Panc1 (cell line): ENCODE results near the gene DBT. TPM values are rescaled to one million over a fixed set of nuclear protein-coding genes. Genes with fewer than 3 reads are reported as not detected.

ENCODE experiments used
- ATAC-seq: fragments of 200-7000 bp; cut with Tn5 transposase; 2 replicates; pipeline ENCODE4 v1.9.1; 2020; ENCODE audit warnings: mild to moderate bottlenecking, moderate library complexity
- BruUV-seq: library from RNA; stranded (reverse); fragments of 400-500 nt; replicated peaks from 2 replicates; lab custom pipeline; 2021; lab: Mats Ljungman, UMichigan
- CTCF ChIA-PET: fragments of 300-600 bp; sonication (Branson Sonifier 250); formaldehyde crosslinking; loops from one replicate; lab custom pipeline; 2022; ENCODE audit warnings: antibody characterized with exemption; lab: Charles Lee
- POLR2A ChIA-PET: fragments of 300-600 bp; sonication (Branson Sonifier 250); formaldehyde crosslinking; loops from one replicate; lab custom pipeline; 2022; ENCODE audit warnings: antibody characterized with exemption; lab: Charles Lee
- DNase-seq: peaks from one replicate; pipeline ENCODE4 v3.0.0-alpha.2; 2010; ENCODE audit warnings: low read depth, low spot score
- H3K27ac ChIP-seq: 2 replicates; pipeline ENCODE4 v1.5.1; 2011; ENCODE audit warnings: mild to moderate bottlenecking, low read length, inconsistent platforms
- H3K27me3 ChIP-seq: fragments of 200-500 bp; sonication (Bioruptor generic); 2 replicates; pipeline ENCODE4 v1.6.0; 2014; ENCODE audit warnings: low read length, inconsistent platforms; ENCODE audit not compliant: control insufficient read depth, insufficient read depth
- H3K36me3 ChIP-seq: fragments of 200-500 bp; sonication (Bioruptor generic); 2 replicates; pipeline ENCODE4 v1.5.1; 2014; ENCODE audit warnings: inconsistent platforms, mild to moderate bottlenecking, low read length, moderate library complexity; ENCODE audit not compliant: control insufficient read depth, insufficient read depth
- H3K4me1 ChIP-seq: 2 replicates; pipeline ENCODE4 v1.5.1; 2011; ENCODE audit warnings: inconsistent platforms, mild to moderate bottlenecking, low read length, moderate library complexity; ENCODE audit not compliant: control insufficient read depth, insufficient read depth
- H3K4me3 ChIP-seq, 2 experiments: 2 replicates each; pipeline ENCODE4 v1.5.1; 2011 to 2012; ENCODE audit warnings: low read depth in 2 of 2, low read length in 2 of 2, mild to moderate bottlenecking in 2 of 2, inconsistent platforms in 1 of 2, moderate library complexity in 1 of 2
- H3K9me3 ChIP-seq: fragments of 200-500 bp; sonication (Bioruptor generic); 2 replicates; pipeline ENCODE4 v1.5.1; 2014; ENCODE audit warnings: low read depth, mild to moderate bottlenecking, inconsistent platforms, low read length, moderate library complexity; ENCODE audit not compliant: control insufficient read depth, insufficient read depth
- POLR2AphosphoS5 ChIP-seq: IDR thresholded peaks from 2 replicates; pipeline ENCODE4 v1.6.1; 2012; ENCODE audit warnings: mild to moderate bottlenecking, low read depth, low read length, moderate library complexity
- SIN3A ChIP-seq: IDR thresholded peaks from 2 replicates; pipeline ENCODE4 v1.6.1; 2012; ENCODE audit warnings: low read depth, mild to moderate bottlenecking, low read length, moderate library complexity, borderline replicate concordance; ENCODE audit not compliant: insufficient read depth
- TCF7L2 ChIP-seq: IDR thresholded peaks from 2 replicates; pipeline ENCODE4 v1.6.1; 2011; ENCODE audit warnings: mild to moderate bottlenecking, low read depth, low read length, inconsistent platforms
- in situ Hi-C: cut with HindIII; loops from 2 replicates; pipeline ENCODE4 v1.10.0; 2016; ENCODE audit warnings: low sequenced_read_pairs, low pct_unique_long_range_greater_than_20kb
- intact Hi-C: fragments of 100-400 bp; cut with micrococcal nuclease; formaldehyde crosslinking; loops from one replicate; pipeline ENCODE4 v1.10.0; 2022; ENCODE audit not compliant: unreplicated experiment
- total RNA-seq: library from RNA; stranded (reverse); gene quantifications from one replicate; pipeline ENCODE4 v1.2.1, GENCODE V29; 2021; ENCODE audit not compliant: unreplicated experiment
- TF ChIP-seq, protein P1 (sequence below), 2 experiments: IDR thresholded peaks; 2 replicates each; pipeline ENCODE4 v1.6.1; 2011 to 2012; ENCODE audit warnings: low read depth in 2 of 2, control low read depth in 1 of 2, low read length in 1 of 2, mild to moderate bottlenecking in 1 of 2, moderate library complexity in 1 of 2; ENCODE audit not compliant: insufficient read depth in 1 of 2
- TF ChIP-seq, protein P2 (sequence below): fragments of 450-650 bp; IDR thresholded peaks from 2 replicates; pipeline ENCODE4 v1.5.1; 2017; ENCODE audit warnings: mild to moderate bottlenecking

The DBT gene
- total RNA-seq, 1 experiment from 2014 or later: 5.2 TPM

DNA sequence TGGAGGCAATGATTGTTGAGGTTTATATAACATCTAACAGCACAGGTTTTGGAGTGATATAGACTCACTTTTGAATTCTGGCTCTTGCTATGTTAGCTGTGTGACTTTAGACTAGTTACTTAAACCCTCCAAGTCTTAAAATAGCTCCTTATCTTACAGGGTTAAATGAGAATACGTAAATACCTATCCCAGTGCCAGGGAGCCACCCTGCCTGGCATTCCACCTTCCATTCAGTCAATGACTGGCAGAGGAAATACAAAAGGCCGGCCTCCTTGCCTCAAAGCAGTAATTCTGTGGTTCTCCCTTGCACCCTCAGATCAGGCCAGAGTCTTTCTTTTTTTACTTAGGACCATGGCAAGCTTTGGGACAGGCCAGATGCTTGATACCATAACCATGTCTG is 31.8 kb downstream of the DBT start:
- intact Hi-C loops (no loop called here), in situ Hi-C loops (no loop called here)
- Histone ChIP-seq H3K27me3 (no peaks in the 10 kb centered on the region), H3K27ac (no peak overlapping the region), H3K36me3 (no peaks in the 10 kb centered on the region; the same call in 1 of the 2 replicates), H3K4me3 (no peak overlapping the region), H3K9me3 (no peaks in the 10 kb centered on the region), H3K4me1 (no peaks in the 10 kb centered on the region)
- ChIA-PET POLR2A (no interaction called here), CTCF (interaction anchor here (0.6 kb wide), 1 partner anchor 136 kb away, joined by 3 read pairs; no protein-coding TSS in a partner anchor)
- TF ChIP-seq, protein P1, sequence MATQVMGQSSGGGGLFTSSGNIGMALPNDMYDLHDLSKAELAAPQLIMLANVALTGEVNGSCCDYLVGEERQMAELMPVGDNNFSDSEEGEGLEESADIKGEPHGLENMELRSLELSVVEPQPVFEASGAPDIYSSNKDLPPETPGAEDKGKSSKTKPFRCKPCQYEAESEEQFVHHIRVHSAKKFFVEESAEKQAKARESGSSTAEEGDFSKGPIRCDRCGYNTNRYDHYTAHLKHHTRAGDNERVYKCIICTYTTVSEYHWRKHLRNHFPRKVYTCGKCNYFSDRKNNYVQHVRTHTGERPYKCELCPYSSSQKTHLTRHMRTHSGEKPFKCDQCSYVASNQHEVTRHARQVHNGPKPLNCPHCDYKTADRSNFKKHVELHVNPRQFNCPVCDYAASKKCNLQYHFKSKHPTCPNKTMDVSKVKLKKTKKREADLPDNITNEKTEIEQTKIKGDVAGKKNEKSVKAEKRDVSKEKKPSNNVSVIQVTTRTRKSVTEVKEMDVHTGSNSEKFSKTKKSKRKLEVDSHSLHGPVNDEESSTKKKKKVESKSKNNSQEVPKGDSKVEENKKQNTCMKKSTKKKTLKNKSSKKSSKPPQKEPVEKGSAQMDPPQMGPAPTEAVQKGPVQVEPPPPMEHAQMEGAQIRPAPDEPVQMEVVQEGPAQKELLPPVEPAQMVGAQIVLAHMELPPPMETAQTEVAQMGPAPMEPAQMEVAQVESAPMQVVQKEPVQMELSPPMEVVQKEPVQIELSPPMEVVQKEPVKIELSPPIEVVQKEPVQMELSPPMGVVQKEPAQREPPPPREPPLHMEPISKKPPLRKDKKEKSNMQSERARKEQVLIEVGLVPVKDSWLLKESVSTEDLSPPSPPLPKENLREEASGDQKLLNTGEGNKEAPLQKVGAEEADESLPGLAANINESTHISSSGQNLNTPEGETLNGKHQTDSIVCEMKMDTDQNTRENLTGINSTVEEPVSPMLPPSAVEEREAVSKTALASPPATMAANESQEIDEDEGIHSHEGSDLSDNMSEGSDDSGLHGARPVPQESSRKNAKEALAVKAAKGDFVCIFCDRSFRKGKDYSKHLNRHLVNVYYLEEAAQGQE (IDR thresholded peaks at IDR 0.05; ENCODE audit: insufficient read depth in 1 of 2, low read depth in 2 of 2, low read length in 1 of 2): no peak
- TF ChIP-seq, protein P2, sequence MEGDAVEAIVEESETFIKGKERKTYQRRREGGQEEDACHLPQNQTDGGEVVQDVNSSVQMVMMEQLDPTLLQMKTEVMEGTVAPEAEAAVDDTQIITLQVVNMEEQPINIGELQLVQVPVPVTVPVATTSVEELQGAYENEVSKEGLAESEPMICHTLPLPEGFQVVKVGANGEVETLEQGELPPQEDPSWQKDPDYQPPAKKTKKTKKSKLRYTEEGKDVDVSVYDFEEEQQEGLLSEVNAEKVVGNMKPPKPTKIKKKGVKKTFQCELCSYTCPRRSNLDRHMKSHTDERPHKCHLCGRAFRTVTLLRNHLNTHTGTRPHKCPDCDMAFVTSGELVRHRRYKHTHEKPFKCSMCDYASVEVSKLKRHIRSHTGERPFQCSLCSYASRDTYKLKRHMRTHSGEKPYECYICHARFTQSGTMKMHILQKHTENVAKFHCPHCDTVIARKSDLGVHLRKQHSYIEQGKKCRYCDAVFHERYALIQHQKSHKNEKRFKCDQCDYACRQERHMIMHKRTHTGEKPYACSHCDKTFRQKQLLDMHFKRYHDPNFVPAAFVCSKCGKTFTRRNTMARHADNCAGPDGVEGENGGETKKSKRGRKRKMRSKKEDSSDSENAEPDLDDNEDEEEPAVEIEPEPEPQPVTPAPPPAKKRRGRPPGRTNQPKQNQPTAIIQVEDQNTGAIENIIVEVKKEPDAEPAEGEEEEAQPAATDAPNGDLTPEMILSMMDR: no peak
- no peak for TF ChIP-seq TCF7L2
- no peak for TF ChIP-seq SIN3A
- no peak for TF ChIP-seq POLR2AphosphoS5
- BruUV-seq: no TSS peak
- DNase-seq (no peak), ATAC-seq (no peak)

DNA sequence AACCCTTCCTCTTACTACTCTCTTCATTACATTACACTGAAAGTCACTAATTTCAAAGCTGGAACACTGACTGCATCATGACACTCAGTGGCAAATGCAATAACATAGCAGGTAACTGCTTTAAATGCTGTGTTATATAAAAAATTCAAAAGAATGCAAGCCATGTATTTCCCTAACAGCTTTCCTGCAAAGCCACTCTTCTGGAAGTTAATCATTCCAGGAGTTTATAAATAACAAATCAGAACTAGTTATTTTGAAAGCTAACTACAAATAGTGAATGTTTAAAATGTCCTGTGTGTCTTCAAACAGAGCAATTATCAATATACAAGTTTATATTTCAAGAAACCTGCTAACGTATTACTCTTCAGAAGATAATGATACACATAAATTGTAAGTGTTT is 34.5 kb downstream of the DBT start:
- intact Hi-C loops (no loop called here), in situ Hi-C loops (no loop called here)
- DNase-seq: no peak
- CTCF ChIA-PET: no interaction called here
- no peak overlapping the region for H3K27ac ChIP-seq
- no peak for TF ChIP-seq SIN3A
- no peaks in the 10 kb centered on the region for H3K4me1 ChIP-seq
- no peaks in the 10 kb centered on the region for H3K27me3 ChIP-seq
- no peak for ATAC-seq
- no TSS peak for BruUV-seq
- POLR2A ChIA-PET: no interaction called here
- no peaks in the 10 kb centered on the region for H3K9me3 ChIP-seq
- no peaks in the 10 kb centered on the region; the same call in 1 of the 2 replicates for H3K36me3 ChIP-seq
- H3K4me3 ChIP-seq: no peak overlapping the region

DNA sequence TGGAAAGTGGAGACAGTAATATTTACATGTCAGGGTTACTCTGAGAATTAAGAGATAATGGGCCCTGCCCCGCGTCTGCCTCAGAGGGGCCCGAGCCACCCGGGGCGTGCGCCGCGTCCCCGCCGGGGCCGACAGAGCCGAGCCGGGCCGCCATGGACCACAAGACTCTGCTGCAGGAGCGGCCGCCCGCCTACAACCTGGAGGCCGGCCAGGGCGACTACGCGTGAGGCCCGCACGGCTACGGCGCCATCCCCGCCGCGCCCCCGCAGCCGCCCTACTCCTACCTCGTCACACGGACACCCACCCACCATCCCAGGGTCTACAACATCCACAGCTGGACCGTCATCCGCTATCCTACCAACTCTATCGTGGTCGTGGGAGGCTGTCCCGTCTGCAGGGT is 36.5 kb downstream of the DBT start:
- in situ Hi-C loops (no loop called here), intact Hi-C loops (no loop called here)
- DNase-seq (no peak), ATAC-seq (no peak)
- no peaks in the 10 kb centered on the region for H3K9me3 ChIP-seq
- no peaks in the 10 kb centered on the region; the same call in 1 of the 2 replicates for H3K36me3 ChIP-seq
- ChIA-PET CTCF (no interaction called here), POLR2A (no interaction called here)
- BruUV-seq: TSS peak; percentile 54
- no peak for TF ChIP-seq SIN3A
- TF ChIP-seq, protein P1 (IDR thresholded peaks at IDR 0.05; ENCODE audit: insufficient read depth in 1 of 2, low read depth in 2 of 2, low read length in 1 of 2): no peak
- TF ChIP-seq, protein P2: no peak
- TF ChIP-seq TCF7L2: no peak
- no peak for TF ChIP-seq POLR2AphosphoS5
- H3K4me1 ChIP-seq: no peaks in the 10 kb centered on the region
- H3K27me3 ChIP-seq: no peaks in the 10 kb centered on the region
- no peak overlapping the region for H3K27ac ChIP-seq
- no peak overlapping the region for H3K4me3 ChIP-seq
